ENCODE results near the gene DKC1. TPM values are rescaled to one million over a fixed set of nuclear protein-coding genes. Genes with fewer than 3 reads are reported as not detected.
"Not testable (repeated sequence)": the region's sequence is repeated elsewhere in the genome, so short reads cannot be mapped to it uniquely, and the experiment has no call there.

DKC1 gene
- total RNA-seq, 1 experiment from 2014 or later: 160 TPM

GRCh38 chrX:154817048-154817618 lies 54.5 kb downstream of the DKC1 start:
- H2BK5ac ChIP-seq (ENCODE audit: insufficient read length, low read length); H3K79me1 ChIP-seq (ENCODE audit: insufficient read depth, low read depth, low read length, poor library complexity, severe bottlenecking); H2BK15ac ChIP-seq (ENCODE audit: low read depth, low read length); H3K4ac ChIP-seq (ENCODE audit: low read depth, low read length); H3K9ac ChIP-seq (ENCODE audit: extremely low read depth, insufficient read length, low read length); H3K4me3 Mint-ChIP-seq; H3K23ac ChIP-seq (ENCODE audit: insufficient read length, low read depth, low read length); H4K20me1 ChIP-seq (ENCODE audit: control insufficient read depth, insufficient read depth, insufficient read length); H3K27me3 ChIP-seq (ENCODE audit: insufficient read depth, low read length); H3K9me3 ChIP-seq (ENCODE audit: control insufficient read depth, low read depth, low read length); H2BK120ac ChIP-seq (ENCODE audit: low read depth, low read length, poor library complexity, severe bottlenecking); H3K4me1 ChIP-seq (ENCODE audit: insufficient read depth, low read length); DNase-seq; H3K18ac ChIP-seq (ENCODE audit: insufficient read length, low read depth, low read length); H4K91ac ChIP-seq (ENCODE audit: insufficient read length, low read depth, low read length); H4K8ac ChIP-seq (replicated peaks; ENCODE audit: insufficient read length, low read depth, low read length); H3K27ac ChIP-seq (ENCODE audit: insufficient read length, low read depth, low read length); H2BK20ac ChIP-seq (ENCODE audit: low read depth, low read length, poor library complexity, severe bottlenecking); H3K4me2 ChIP-seq (ENCODE audit: insufficient read depth, insufficient read length, low read length); H3K56ac ChIP-seq (ENCODE audit: insufficient read length, low read depth, low read length); H3K27me3 Mint-ChIP-seq (ENCODE audit: low read depth); H3T11ph ChIP-seq (ENCODE audit: low read length); H2AK5ac ChIP-seq (ENCODE audit: insufficient read length, low read length); H3K79me2 ChIP-seq (ENCODE audit: insufficient read depth, low read length); H3K14ac ChIP-seq (ENCODE audit: insufficient read depth, low read length); H4K5ac ChIP-seq (ENCODE audit: insufficient read length, low read depth, low read length); H2AFZ ChIP-seq (ENCODE audit: low read length); H3K23me2 ChIP-seq (ENCODE audit: insufficient read length, low read depth, low read length, poor library complexity, severe bottlenecking); H2BK12ac ChIP-seq (ENCODE audit: insufficient read length, low read depth, low read length): not testable (repeated sequence)
- Mint-ChIP-seq H3K4me1 (peaks cover 38 to 43% of the 10 kb centered on the region in 2 experiments), H3K36me3 (ENCODE audit: insufficient read depth in 1 of 3, low read depth in 3 of 3) (peaks cover 9 to 14% (median 13%) of the 10 kb centered on the region in 3 experiments), H3K27ac (peak overlapping the region in 1 of 3 experiments; percentile 52; a peak in 1 of 7 replicates), H3K9me3 (peaks cover 53 to 73% of the 10 kb centered on the region in 2 experiments)
- WGBS (ENCODE audit: extremely low coverage, insufficient read length, low lambda C conversion rate): no CpG with 5 or more reads among the region's 19 CpGs

All from H9 (cell line).